GM18909 (cell line): ENCODE data around the gene KLK13.

ENCODE experiments used
- ATAC-seq: cut with Tn5 transposase; IDR thresholded peaks from one replicate; pipeline ENCODE4 v1.9.1; 2021; ENCODE audit warnings: mild to moderate bottlenecking; ENCODE audit not compliant: unreplicated experiment, poor library complexity

The KLK13 gene

GRCh38 chr19:51064534-51065220 lies at the start of gene KLK13:
TSS of gene KLK13 (minus strand) at chr19:51065092. CDS start at chr19:51065067, 25 bp downstream.
- ATAC-seq, result no peak

- no peak for ATAC-seq
Observed at GRCh38 chr19:51114087-51114729, 49.3 kb upstream of the KLK13 start.

- ATAC-seq, result no peak
Observed at GRCh38 chr19:51111606-51112005, 46.7 kb upstream of the KLK13 start.

GRCh38 chr19:51110666-51110971 lies 45.7 kb upstream of the KLK13 start:
- ATAC-seq, result no peak

- peak; percentile 34 for ATAC-seq
Observed at GRCh38 chr19:51108805-51109146, 43.9 kb upstream of the KLK13 start.

GRCh38 chr19:51108066-51108804 lies 43.3 kb upstream of the KLK13 start, which contains the start of gene CTU1:
TSS of gene CTU1 (minus strand) at chr19:51108409. CDS start at chr19:51104569, 3,840 bp downstream.
- ATAC-seq, result peak; percentile 95

GRCh38 chr19:51107406-51108065 lies 42.6 kb upstream of the KLK13 start:
- ATAC-seq, result no peak

GRCh38 chr19:51103926-51104341 lies 39.0 kb upstream of the KLK13 start:
- no peak for ATAC-seq

GRCh38 chr19:51102991-51103390 lies 38.1 kb upstream of the KLK13 start:
- no peak for ATAC-seq

GRCh38 chr19:51101171-51101865 lies 36.4 kb upstream of the KLK13 start:
- no peak for ATAC-seq

- ATAC-seq, result no peak
Observed at GRCh38 chr19:51100601-51101000, 35.7 kb upstream of the KLK13 start.

GRCh38 chr19:51099047-51099382 lies 34.1 kb upstream of the KLK13 start:
- no peak for ATAC-seq

GRCh38 chr19:51098365-51099046 lies 33.6 kb upstream of the KLK13 start:
- ATAC-seq, result no peak

- no peak for ATAC-seq
Observed at GRCh38 chr19:51097796-51098195, 32.9 kb upstream of the KLK13 start.

GRCh38 chr19:51097166-51097738 lies 32.4 kb upstream of the KLK13 start:
- no peak for ATAC-seq

GRCh38 chr19:51096473-51097165 lies 31.7 kb upstream of the KLK13 start:
- no peak for ATAC-seq

GRCh38 chr19:51094696-51095279 lies 29.9 kb upstream of the KLK13 start:
- ATAC-seq, result no peak

- no peak for ATAC-seq
Observed at GRCh38 chr19:51093510-51094345, 28.8 kb upstream of the KLK13 start.
